ENCODE measurements around the gene VWA3A.

VWA3A gene

GRCh38 chr16:22198547-22199293 is 106.4 kb downstream of the VWA3A start:
- no peak for DNase-seq (ENCODE audit: low read depth, low spot score)
- H3K4me3 ChIP-seq (ENCODE audit: low read depth, low read length): no peak overlapping the region
- ChIA-PET CTCF (interaction anchor here (0.8 to 12.2 kb wide), 5 partner anchors 9 to 102 kb away, joined by 3 to 200 read pairs (median 3); partner anchors contain the start of gene POLR3E), POLR2A (interaction anchor here (1.4 kb wide), 1 partner anchor 99 kb away, joined by 4 read pairs; no protein-coding TSS in a partner anchor)
- TF ChIP-seq CTCF (IDR thresholded peaks at IDR 0.05; ENCODE audit: insufficient read depth, low read length, missing control alignments): no peak

GRCh38 chr16:22202261-22202637 is 109.9 kb downstream of the VWA3A start:
- CTCF ChIA-PET: interaction anchor here (1.5 to 12.2 kb wide), 2 partner anchors 10 to 98 kb away, joined by 3 to 200 read pairs; partner anchors contain the start of gene POLR3E
- DNase-seq (ENCODE audit: low read depth, low spot score): no peak
- POLR2A ChIA-PET: no interaction called here
- no peak for TF ChIP-seq CTCF (IDR thresholded peaks at IDR 0.05; ENCODE audit: insufficient read depth, low read length, missing control alignments)
- H3K4me3 ChIP-seq (ENCODE audit: low read depth, low read length): no peak overlapping the region

- no peak for DNase-seq (ENCODE audit: low read depth, low spot score)
- no peak for TF ChIP-seq CTCF (IDR thresholded peaks at IDR 0.05; ENCODE audit: insufficient read depth, low read length, missing control alignments)
- ChIA-PET POLR2A (no interaction called here), CTCF (interaction anchor here (9.4 kb wide), 1 partner anchor 96 kb away, joined by 110 read pairs; the partner anchor contains the start of gene POLR3E)
- no peak overlapping the region for H3K4me3 ChIP-seq (ENCODE audit: low read depth, low read length)
These were observed 110.8 kb downstream of the VWA3A start for GRCh38 chr16:22203091-22203490.

GRCh38 chr16:22204091-22204655 is 111.8 kb downstream of the VWA3A start:
- TF ChIP-seq CTCF (IDR thresholded peaks at IDR 0.05; ENCODE audit: insufficient read depth, low read length, missing control alignments): no peak
- POLR2A ChIA-PET: no interaction called here
- no peak for DNase-seq (ENCODE audit: low read depth, low spot score)
- CTCF ChIA-PET: interaction anchor here (1.2 to 9.4 kb wide), 6 partner anchors 9 to 95 kb away, joined by 3 to 110 read pairs (median 6); partner anchors contain the start of gene POLR3E
- no peak overlapping the region for H3K4me3 ChIP-seq (ENCODE audit: low read depth, low read length)

GRCh38 chr16:22205577-22206012 is 113.3 kb downstream of the VWA3A start:
- POLR2A ChIA-PET: interaction anchor here (1.1 kb wide), 1 partner anchor 10 kb away, joined by 5 read pairs; no protein-coding TSS in a partner anchor
- CTCF ChIA-PET: interaction anchor here (1.0 to 9.4 kb wide), 7 partner anchors 11 to 93 kb away, joined by 3 to 110 read pairs (median 4); partner anchors contain the start of gene POLR3E
- TF ChIP-seq CTCF (IDR thresholded peaks at IDR 0.05; ENCODE audit: insufficient read depth, low read length, missing control alignments): no peak
- peak overlapping the region; percentile 81 for H3K4me3 ChIP-seq (ENCODE audit: low read depth, low read length)
- DNase-seq (ENCODE audit: low read depth, low spot score): no peak

Data from AG04449 (cell line).